K562 (cell line): Measurements from ENCODE around the gene ALOXE3. TPM values are rescaled to one million over a fixed set of nuclear protein-coding genes. Genes with fewer than 3 reads are reported as not detected.

ENCODE experiments used
- CTBP1 ChIP-seq: fragments of 450-650 bp; IDR thresholded peaks from 2 replicates; pipeline ENCODE4 v1.6.1; 2016; ENCODE audit warnings: borderline replicate concordance
- EP300 ChIP-seq: IDR thresholded peaks from 2 replicates; pipeline ENCODE4 v1.6.1; 2012; ENCODE audit warnings: low read length, improper control_type of control experiment
- MAZ ChIP-seq, 2 experiments: fragments of 450-650 bp in 1 of 2; sonication (generic) in 1 of 2; formaldehyde crosslinking; IDR thresholded peaks in 1 of 2; conservative IDR thresholded peaks in 1 of 2; 2 replicates each; pipeline versions ENCODE4 v1.4.0 to v1.5.0; 2020; ENCODE audit warnings: mild to moderate bottlenecking in 1 of 2, missing genetic modification reagents in 1 of 2
- MIER1 ChIP-seq: fragments of 450-650 bp; IDR thresholded peaks from 2 replicates; pipeline ENCODE4 v1.6.1; 2016; ENCODE audit warnings: antibody characterized with exemption, mild to moderate bottlenecking, low read depth
- polyA plus RNA-seq, 8 experiments: library from polyadenylated mRNA; depleted of rRNA in 4 of 8; stranded (reverse) in 5 of 8; unstranded in 3 of 8; fragments of >200 nt; fragmentation: Nextera tagmentation in 2 of 8; fragmentation: Illumina TruSeq in 1 of 8; extraction: Ambion mirVana in 2 of 8; extraction: Trizol in 1 of 8; gene quantifications; 2 replicates each; pipeline versions ENCODE4 v1.2.1 to v1.2.3, GENCODE V29; 2011 to 2014; ENCODE audit warnings: inconsistent platforms in 1 of 8, missing spikeins in 1 of 8
- total RNA-seq, 7 experiments: library from RNA; depleted of rRNA in 6 of 7; stranded (reverse); fragments of >200 nt in 6 of 7; fragmentation: Illumina TruSeq in 2 of 7; extraction: Trizol in 2 of 7; gene quantifications; 2 replicates each; pipeline versions ENCODE4 v1.2.1 to v1.2.3, GENCODE V29; 2011 to 2021; ENCODE audit warnings: low replicate concordance in 1 of 7
- TF ChIP-seq, protein P1 (sequence below), 2 experiments: fragments of 450-650 bp; formaldehyde crosslinking in 1 of 2; IDR thresholded peaks; 2 replicates each; pipeline versions ENCODE4 v1.4.0 to v1.6.1; 2014 to 2020; ENCODE audit warnings: mild to moderate bottlenecking in 2 of 2, borderline replicate concordance in 1 of 2, low read depth in 1 of 2
- TF ChIP-seq, protein P2 (sequence below): fragments of 450-650 bp; conservative IDR thresholded peaks from 2 replicates; pipeline ENCODE4 v1.6.1; 2016; ENCODE audit warnings: missing genetic modification characterization, low read depth, mild to moderate bottlenecking, missing compliant biosample characterization, moderate library complexity
- TF ChIP-seq, protein P3 (sequence below), 2 experiments: IDR thresholded peaks; 2 replicates each; pipeline ENCODE4 v1.6.1; 2011; ENCODE audit warnings: borderline replicate concordance in 1 of 2, control low read depth in 1 of 2, low read depth in 1 of 2, low read length in 1 of 2, mild to moderate bottlenecking in 1 of 2, mixed read lengths in 1 of 2, moderate library complexity in 1 of 2; ENCODE audit not compliant: insufficient read depth in 1 of 2, insufficient read length in 1 of 2, poor library complexity in 1 of 2, severe bottlenecking in 1 of 2; ENCODE audit errors: extremely low read depth in 1 of 2
- TF ChIP-seq, protein P4 (sequence below), 3 experiments: IDR thresholded peaks in 2 of 3; conservative IDR thresholded peaks in 1 of 3; 2 replicates each; pipeline ENCODE4 v1.5.1; 2011 to 2012; ENCODE audit warnings: low read length in 3 of 3, mild to moderate bottlenecking in 3 of 3, control low read depth in 2 of 3, improper control_type of control experiment in 1 of 3, inconsistent platforms in 1 of 3, low read depth in 1 of 3, mixed read lengths in 1 of 3, moderate library complexity in 1 of 3; ENCODE audit not compliant: insufficient read depth in 2 of 3
- TF ChIP-seq, protein P5 (sequence below): sonication (generic); formaldehyde crosslinking; IDR thresholded peaks from 2 replicates; pipeline ENCODE4 v1.8.1; 2023; ENCODE audit warnings: mild to moderate bottlenecking, missing genetic modification reagents

The ALOXE3 gene
- total and polyA plus RNA-seq, 9 of the 15 experiments (the other 6 are each of a cell fraction or from before 2014, with no cell fraction given): 0.04 TPM; not detected in 8

DNA sequence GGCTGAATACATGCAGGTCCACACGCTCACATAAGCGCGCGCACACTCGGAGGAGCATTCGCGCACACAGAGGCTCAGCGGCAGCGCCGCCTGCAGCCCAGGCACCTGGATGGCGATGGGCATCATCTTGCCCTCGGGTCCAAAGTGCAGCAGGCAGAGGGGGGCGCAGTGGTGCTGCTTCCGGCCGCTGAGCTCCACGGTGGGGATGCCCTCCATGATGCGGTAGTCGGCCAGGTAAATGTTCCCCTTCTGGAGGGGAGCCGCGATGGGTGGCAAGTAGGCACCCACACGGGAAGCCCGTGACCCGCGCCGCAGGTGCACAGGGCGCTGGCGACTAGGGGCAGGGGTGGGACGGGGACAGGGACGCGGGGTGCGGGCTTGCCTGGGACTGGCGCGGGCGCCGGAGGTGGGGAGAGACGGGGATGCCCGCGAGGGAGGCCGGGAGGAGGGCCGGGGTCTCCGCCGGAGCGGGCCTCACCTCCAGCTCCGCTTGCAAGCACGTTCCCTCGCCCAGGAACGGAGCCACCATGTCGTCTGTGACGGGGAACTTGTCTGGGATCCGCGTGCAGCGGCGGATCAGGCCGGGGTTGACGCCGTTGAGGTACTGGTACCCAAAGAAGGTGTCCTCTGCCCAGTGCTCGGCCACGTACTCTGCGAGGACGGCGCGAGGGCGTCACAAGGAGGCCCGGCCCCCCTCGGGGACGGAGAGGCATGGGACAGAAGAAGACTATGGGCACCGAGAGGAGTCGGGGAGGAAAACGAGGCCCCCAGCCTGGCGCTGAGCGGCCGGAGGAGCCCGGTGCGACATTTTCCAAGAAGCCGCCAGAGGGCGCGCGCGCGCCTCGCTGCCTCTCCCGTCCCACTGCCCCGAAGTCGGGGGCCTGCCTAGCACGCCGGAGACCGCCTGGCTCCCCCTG, 38.8 kb downstream of the ALOXE3 start (continued):
- TF ChIP-seq, protein P1, sequence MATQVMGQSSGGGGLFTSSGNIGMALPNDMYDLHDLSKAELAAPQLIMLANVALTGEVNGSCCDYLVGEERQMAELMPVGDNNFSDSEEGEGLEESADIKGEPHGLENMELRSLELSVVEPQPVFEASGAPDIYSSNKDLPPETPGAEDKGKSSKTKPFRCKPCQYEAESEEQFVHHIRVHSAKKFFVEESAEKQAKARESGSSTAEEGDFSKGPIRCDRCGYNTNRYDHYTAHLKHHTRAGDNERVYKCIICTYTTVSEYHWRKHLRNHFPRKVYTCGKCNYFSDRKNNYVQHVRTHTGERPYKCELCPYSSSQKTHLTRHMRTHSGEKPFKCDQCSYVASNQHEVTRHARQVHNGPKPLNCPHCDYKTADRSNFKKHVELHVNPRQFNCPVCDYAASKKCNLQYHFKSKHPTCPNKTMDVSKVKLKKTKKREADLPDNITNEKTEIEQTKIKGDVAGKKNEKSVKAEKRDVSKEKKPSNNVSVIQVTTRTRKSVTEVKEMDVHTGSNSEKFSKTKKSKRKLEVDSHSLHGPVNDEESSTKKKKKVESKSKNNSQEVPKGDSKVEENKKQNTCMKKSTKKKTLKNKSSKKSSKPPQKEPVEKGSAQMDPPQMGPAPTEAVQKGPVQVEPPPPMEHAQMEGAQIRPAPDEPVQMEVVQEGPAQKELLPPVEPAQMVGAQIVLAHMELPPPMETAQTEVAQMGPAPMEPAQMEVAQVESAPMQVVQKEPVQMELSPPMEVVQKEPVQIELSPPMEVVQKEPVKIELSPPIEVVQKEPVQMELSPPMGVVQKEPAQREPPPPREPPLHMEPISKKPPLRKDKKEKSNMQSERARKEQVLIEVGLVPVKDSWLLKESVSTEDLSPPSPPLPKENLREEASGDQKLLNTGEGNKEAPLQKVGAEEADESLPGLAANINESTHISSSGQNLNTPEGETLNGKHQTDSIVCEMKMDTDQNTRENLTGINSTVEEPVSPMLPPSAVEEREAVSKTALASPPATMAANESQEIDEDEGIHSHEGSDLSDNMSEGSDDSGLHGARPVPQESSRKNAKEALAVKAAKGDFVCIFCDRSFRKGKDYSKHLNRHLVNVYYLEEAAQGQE (IDR thresholded peaks at IDR 0.05; ENCODE audit: borderline replicate concordance): peak; percentile 65; the same call in 1 of the 2 replicates
- TF ChIP-seq, protein P1 (CRISPR knock-in tag; IDR thresholded peaks at IDR 0.05; ENCODE audit: low read depth): no peak
- TF ChIP-seq, protein P2, sequence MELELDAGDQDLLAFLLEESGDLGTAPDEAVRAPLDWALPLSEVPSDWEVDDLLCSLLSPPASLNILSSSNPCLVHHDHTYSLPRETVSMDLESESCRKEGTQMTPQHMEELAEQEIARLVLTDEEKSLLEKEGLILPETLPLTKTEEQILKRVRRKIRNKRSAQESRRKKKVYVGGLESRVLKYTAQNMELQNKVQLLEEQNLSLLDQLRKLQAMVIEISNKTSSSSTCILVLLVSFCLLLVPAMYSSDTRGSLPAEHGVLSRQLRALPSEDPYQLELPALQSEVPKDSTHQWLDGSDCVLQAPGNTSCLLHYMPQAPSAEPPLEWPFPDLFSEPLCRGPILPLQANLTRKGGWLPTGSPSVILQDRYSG: no peak
- TF ChIP-seq, protein P3, sequence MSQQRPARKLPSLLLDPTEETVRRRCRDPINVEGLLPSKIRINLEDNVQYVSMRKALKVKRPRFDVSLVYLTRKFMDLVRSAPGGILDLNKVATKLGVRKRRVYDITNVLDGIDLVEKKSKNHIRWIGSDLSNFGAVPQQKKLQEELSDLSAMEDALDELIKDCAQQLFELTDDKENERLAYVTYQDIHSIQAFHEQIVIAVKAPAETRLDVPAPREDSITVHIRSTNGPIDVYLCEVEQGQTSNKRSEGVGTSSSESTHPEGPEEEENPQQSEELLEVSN (IDR thresholded peaks at IDR 0.05; ENCODE audit: borderline replicate concordance in 1 of 2, extremely low read depth in 1 of 2, insufficient read depth in 1 of 2, insufficient read length in 1 of 2, low read depth in 1 of 2, low read length in 1 of 2, poor library complexity in 1 of 2, severe bottlenecking in 1 of 2): peak in 1 of 2 experiments; percentile 4
- no peak for TF ChIP-seq EP300
- peak; percentile 20; the same call in 1 of the 2 replicates for TF ChIP-seq CTBP1
- TF ChIP-seq MAZ (CRISPR knock-in tag; conservative IDR thresholded peaks at IDR 0.05 in 1 of 2, IDR thresholded peaks at IDR 0.05 in 1 of 2): peak in 1 of 2 experiments; percentile 70; a peak in 2 of 4 replicates
- no peak for TF ChIP-seq MIER1
- TF ChIP-seq, protein P4, sequence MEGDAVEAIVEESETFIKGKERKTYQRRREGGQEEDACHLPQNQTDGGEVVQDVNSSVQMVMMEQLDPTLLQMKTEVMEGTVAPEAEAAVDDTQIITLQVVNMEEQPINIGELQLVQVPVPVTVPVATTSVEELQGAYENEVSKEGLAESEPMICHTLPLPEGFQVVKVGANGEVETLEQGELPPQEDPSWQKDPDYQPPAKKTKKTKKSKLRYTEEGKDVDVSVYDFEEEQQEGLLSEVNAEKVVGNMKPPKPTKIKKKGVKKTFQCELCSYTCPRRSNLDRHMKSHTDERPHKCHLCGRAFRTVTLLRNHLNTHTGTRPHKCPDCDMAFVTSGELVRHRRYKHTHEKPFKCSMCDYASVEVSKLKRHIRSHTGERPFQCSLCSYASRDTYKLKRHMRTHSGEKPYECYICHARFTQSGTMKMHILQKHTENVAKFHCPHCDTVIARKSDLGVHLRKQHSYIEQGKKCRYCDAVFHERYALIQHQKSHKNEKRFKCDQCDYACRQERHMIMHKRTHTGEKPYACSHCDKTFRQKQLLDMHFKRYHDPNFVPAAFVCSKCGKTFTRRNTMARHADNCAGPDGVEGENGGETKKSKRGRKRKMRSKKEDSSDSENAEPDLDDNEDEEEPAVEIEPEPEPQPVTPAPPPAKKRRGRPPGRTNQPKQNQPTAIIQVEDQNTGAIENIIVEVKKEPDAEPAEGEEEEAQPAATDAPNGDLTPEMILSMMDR (IDR thresholded peaks at IDR 0.05 in 2 of 3, conservative IDR thresholded peaks at IDR 0.05 in 1 of 3; ENCODE audit: insufficient read depth in 2 of 3, low read depth in 1 of 3, low read length in 3 of 3): peak; percentile 70 to 86 (median 74)
- TF ChIP-seq, protein P5, sequence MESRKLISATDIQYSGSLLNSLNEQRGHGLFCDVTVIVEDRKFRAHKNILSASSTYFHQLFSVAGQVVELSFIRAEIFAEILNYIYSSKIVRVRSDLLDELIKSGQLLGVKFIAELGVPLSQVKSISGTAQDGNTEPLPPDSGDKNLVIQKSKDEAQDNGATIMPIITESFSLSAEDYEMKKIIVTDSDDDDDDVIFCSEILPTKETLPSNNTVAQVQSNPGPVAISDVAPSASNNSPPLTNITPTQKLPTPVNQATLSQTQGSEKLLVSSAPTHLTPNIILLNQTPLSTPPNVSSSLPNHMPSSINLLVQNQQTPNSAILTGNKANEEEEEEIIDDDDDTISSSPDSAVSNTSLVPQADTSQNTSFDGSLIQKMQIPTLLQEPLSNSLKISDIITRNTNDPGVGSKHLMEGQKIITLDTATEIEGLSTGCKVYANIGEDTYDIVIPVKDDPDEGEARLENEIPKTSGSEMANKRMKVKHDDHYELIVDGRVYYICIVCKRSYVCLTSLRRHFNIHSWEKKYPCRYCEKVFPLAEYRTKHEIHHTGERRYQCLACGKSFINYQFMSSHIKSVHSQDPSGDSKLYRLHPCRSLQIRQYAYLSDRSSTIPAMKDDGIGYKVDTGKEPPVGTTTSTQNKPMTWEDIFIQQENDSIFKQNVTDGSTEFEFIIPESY (CRISPR knock-in tag): 0 out of 2 replicates have a peak, but pooled peaks have one; percentile 12
